GM19351 (cell line): ENCODE results near the gene ZNHIT3.
"Not testable (repeated sequence)": the region's sequence is repeated elsewhere in the genome, so short reads cannot be mapped to it uniquely, and the experiment has no call there.

Experiments used
- ATAC-seq: cut with Tn5 transposase; IDR thresholded peaks from one replicate; pipeline ENCODE4 v1.9.1; 2021; ENCODE audit warnings: mild to moderate bottlenecking, moderate library complexity; ENCODE audit not compliant: unreplicated experiment

The ZNHIT3 gene

DNA sequence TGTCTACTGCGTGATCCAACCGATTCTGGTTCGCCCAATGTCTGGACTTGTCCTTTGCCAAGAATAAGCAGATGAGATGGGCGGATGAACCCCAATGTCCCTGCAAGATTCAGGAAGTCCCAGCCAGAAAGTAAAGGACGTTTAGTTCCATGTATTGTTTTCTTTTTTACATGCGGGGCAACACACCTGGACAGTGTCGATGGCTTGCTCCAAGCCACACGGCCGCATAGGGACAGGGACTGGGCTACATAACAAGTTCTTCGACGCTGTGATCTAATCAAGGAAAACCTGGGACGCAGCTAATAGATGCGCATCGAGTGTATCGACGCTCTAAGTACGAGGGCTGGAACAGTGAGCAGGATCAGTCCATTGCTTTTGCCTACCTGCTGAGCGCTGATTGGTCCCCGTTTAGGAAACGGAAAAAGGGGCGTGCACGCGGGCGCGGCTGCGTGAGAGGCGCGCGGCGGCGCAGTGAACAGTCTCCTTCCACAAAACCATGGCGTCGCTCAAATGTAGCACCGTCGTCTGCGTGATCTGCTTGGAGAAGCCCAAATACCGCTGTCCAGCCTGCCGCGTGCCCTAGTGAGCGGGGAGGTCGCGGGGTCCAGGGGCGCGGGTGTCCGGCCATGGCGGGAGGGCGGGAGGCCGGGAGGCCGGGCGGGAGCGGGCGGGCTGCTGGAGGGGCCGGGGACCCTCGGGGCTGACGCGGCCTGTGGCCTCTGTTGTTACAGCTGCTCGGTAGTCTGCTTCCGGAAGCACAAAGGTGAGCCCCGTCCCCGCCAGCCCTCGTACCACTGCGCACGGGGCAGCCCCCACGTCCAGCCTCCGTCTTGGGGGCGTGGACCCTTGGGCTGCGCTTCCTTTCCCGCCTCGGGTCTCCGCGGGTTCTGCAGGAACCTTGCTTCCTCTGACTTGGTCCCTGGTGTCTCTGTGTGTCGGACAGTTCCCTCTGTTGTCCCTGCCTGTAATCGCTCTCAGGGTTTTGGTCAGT, at the start of gene ZNHIT3:
ZNHIT3 (plus strand) TSS at position 478 of the 991 bp plus-strand sequence; CDS start at position 497, 19 bp downstream.
- peak; percentile 89 for ATAC-seq

DNA sequence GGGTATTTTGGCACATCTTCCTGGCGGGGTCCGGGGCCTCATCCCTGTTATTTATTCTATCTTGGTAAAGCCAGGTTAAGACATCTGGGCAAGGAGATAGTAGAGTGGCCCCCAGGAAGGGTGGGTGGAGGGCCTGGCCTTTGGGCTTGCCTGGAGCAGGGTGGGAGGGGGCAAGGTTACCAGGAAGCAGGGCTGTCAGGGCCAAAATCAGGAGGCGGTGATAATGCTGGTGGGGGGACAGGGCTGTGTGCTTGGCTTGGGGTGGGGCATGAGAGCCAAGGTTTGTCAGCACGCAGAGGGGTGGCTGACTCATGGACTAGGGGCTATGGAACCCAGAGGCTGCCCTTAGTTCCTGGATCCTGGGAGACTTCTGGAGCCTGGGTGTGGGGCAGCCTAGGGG, 44.7 kb upstream of the ZNHIT3 start:
- ATAC-seq, result not testable (repeated sequence)

DNA sequence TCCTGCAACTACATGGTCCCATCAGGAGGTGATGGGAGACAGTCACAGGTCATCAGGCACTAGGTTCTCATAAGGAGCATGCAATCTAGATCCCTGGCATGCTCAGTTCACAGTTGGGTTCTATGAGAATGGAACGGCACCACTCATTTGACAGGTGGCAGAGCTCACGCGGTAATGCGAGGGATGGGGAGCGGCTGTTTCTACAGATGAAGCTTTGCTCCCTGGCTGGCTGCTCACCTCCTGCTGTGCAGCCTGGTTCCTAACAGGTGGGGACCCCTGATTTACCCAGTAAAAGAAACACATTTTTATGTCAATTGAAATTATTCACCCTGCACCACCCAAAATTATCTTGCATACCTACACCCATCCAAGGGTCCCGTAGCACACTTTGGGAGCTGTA, 42.7 kb upstream of the ZNHIT3 start:
- ATAC-seq, result no peak

DNA sequence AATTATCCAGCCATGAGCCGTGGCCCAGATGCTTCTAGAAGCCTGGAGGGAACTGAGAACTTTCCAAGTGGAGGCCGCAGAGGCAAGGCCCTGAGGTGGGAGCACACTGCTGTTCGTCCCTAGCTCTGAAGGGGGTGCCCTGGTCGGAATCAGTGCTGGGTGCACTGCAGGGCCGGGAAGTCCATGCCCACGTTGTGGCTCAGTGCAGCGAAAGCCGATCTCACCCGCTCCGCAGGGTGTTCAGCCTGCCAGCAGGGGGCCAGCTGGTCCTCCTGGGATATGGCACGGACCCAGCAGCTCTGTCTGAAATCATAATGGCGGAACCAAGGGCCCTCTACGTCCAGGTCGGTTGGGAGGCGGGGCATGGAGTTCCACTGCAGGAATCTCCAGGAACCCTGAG, 36.5 kb upstream of the ZNHIT3 start:
- not testable (repeated sequence) for ATAC-seq

DNA sequence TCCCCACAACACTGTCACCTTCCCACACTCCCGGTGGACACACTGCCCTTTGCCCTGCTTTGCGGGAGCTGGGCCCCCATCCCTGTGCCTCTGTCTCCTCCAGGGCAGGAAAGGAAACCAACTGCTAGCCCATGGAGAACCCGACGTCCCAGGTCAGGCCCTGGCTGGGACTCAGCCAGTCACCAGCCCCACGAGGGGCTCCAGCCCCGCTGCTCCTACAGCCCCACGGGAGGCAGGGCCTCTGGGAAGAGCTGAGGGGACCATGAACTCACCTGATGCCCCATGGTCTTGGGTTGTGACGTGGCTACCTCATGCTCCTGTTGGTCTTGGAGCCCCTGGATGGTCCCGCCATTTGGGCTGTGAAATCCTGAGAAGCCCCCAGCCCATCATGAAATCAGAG, 33.6 kb upstream of the ZNHIT3 start:
- not testable (repeated sequence) for ATAC-seq

DNA sequence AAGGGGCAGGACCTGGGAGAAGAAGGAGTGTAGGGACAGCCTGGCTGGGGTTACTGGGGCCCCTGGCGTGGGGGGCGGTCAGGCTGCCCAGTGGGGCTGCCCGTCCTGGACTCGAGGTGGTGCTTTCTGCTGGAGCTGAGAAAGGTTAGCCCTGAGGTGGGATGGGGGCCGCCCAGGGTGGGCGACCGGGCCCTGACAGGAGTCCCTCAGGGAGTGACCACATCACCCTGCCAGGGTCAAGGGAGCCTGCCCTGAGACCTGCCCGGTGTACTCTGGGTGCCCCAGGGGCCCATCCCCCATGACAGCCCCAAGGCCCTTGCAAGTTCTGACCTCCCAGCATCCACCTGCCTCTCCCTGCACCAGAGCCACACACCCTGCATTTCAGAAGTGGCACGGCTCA, 28.8 kb upstream of the ZNHIT3 start:
- ATAC-seq, result not testable (repeated sequence)

DNA sequence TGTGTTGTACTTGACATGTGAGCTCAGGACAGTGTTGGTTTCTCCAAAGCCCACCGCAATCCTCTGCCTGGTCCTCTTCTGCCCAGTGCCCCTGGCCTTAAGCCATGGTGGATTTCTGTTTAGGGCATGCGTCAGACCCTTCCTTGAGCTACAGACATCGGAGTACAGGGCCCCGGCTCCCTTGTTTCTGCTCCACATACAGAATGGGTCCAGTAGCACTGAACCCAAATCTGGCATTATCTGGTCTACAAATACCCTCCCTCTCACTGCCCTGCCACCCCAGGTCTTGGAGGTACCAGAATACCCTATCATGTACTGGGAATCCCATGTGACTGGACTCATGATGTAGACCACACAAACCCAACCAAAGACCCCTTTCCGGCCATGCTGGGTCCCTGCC, 27.4 kb upstream of the ZNHIT3 start:
- no peak for ATAC-seq

DNA sequence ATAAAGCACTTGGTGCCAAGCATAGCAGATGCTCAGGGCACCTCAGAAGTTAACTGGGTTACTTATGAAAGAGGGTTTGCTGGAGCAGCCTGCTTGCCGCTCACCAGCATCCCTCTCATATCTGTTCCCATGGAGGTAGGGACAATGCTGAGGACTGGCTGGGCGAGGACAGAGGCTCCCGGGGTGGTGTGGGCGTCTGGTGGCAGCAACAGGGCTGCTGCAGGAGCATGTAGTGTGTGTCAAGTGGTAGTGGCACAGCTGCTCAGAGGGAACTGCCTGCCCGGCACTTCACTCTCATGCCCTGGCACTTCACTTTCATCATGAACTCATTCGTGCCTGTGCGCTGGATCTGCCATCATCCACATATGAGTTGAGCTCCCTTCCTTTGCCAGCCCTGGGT, 26.9 kb upstream of the ZNHIT3 start:
- ATAC-seq, result no peak

DNA sequence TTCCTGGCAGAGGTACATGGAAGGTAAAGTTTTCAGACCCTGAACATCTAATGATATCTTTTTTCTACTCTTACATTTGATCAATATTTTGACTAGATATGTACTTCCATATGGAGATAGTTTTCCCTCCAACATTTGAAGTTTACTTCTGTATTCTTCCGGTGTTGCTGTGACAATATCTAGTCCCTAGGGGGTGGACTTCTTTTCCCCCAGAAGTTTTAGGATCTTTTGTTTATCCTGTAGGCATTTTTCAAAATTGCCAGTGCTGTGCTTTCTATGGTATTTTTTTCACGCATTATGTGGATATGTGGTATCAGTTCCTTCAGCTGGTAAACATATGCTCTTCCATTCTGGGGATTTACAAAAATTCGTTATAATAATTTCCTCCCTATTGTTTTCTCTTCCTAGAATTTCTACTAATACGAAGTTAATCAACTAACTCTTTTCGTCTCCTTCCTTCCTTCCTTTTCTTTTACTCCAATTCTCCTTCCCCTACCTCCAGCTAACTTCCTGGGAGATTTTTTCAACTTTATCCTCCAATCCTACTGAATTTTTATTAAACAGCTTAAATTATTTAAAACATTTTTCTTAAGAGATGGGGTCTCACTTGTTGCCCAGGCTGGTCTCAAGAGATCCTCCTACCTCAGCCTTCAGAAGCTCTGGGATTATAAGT, 26.1 kb upstream of the ZNHIT3 start:
- ATAC-seq, result no peak

DNA sequence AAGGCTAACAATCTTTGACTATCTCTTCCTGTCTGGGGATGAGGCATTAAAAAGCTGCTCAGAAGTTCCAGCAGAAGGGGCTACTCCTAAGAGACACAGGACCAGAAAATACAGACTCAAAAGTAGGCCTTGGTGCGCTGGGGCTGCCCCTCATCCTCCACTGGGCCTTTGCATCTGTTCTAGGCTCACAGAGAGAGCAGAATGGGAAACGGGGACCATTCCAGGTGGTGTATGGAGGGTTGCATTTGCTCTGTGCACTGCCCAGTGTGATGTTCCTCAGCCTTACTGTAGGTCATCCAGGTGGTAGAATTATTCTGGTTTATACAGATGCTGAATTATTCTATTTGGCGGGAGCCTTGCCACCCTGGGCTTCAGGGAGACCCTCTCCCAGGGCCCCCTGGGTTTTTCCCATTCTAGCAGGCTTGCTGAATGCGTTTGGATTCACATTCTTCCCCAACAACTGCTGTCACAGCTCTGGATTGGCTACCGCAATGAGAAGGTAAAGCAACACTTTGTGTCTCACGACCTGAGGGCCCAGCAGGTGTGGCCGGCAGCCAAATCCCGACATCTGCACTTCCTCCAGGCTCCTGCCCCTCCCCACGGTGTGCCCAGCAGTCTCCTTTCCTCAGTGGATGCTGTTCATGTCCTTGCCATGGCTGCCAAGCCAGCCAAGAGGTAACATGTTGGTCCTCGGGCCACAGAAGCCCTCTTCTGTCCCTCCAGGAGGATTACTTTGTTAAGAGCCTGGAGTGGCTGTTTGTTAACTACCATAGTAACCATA, 25.0 kb upstream of the ZNHIT3 start:
- ATAC-seq, result no peak

DNA sequence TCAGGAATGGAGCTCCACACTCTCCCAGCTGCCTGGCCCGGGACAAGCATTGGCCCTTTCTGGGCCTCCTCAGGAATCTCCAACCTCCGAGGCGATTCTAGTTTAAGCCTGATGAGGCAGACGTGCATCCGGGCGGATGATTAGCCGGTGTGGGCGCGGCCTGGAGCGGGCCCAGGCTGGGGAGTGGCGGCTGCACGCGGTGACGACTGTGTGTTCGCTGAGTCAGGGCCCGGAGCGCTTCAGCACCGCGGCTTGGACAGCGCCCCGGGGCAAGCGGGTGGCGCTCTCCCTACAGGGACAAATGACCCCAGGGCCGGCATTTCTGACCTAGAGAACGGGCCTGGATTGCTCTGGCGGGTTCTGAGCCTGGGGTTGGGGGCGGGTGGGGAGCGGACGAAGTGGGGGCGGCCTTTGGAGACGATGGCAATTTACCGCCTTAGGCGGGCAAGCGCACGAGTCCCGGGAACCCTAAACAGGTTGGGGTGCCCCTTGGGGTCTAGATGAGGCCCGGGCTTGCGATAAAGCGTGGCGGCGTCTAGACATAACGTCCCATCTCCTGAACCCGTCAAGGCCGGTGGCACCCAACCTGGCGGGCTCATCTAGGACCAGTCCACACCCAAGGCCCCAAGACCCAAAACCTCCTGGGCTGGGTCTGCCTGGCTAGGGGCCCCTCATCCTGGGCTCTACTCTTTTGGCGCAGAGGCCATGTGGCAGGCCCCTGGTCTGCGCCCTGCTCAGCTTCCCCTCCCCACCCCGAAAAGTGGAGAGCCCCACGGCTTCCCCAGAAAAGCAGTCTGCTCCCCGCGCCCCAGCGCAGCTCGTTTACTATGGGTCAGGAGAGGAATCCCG, 22.3 kb upstream of the ZNHIT3 start:
- ATAC-seq, result no peak

DNA sequence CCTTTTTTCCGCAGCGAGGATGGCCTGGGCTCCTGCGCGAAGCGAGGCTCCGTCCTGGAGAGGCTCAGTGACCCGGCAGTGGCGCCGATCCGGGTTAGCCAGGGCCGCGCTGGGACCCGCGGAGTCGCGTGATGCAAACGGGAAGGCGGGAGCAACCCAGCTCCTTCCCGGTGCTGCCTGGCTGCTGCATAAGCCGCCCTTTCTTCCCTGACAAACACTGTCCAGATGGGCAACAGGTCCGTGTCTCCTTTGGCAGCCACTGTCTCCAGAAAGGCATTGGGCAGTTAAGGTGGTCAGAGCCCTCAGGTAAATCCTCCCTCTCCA, 21.8 kb upstream of the ZNHIT3 start:
- ATAC-seq, result no peak

DNA sequence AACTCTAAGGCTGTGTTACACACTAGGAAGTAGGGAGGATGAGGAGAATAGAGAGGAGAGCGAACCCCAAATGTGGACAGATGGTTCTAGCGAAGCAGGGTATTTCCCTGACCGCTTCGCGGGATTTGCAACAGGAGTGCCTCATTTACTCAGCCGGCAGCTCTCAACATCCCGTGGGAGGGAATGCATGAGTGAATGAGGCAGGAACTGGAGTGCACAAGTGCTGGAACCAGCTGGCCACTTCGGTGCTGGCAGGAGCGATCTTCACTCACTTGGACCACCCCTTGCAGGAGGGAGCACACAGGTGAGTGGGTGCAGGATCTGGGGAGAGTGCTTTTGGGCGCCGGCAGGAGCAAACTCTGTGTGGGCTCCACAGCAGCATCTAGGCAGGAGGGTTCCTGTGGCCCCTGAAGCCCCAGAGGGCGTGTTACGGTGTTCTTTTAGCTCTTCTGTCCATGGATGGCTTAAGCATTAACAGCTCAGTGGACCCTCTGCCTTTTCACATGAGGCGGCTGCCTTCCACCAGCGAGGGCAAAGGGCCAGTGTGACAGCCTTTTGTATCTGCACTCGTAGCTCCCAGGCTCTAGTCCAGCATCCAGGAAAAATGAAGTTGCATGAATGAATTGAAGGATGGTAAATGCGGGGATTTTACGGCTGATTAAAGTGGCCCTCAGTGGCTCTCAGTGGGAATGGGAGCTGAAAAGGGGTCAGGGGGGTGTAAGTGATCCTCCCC, 17.4 kb upstream of the ZNHIT3 start:
- no peak for ATAC-seq

DNA sequence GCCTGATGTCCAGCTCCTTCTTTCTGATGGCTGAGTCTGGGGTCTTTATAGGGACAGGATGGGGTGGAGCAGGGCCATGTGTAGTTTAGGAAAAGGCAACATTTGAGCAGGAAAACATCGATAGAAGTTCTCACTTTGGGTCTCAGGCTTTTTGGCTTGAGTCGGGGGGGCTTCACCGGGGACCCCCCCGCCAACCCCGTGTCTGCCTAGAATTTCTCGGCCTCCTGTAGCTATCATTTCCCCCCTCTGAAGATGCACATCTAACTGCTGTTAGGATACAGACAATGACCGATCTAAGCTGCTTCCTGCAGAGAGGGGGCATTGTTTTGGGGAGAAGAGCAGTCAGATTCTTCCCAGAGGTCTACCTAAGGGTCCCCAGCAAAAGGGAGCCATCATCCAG, 16.7 kb upstream of the ZNHIT3 start:
- no peak for ATAC-seq

DNA sequence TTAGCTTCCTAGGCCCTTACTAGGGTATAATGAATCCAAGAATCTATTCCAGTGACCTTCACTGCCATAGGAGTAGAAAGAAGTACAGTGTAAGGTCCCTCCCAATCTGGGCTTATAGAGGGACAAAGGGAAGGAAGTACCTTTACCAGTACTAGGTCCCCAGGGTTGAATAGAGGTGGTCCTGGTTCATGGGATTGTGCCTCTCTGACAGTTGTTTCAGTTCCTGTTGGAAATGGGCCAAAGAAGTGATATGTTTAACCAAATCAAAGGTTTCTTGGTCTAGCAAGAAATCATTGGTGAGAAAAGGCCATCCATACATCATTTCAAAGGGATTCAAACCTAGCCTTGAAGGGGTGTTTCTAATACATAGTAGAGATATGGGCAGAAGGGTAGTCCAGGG, 16.0 kb upstream of the ZNHIT3 start:
- no peak for ATAC-seq

DNA sequence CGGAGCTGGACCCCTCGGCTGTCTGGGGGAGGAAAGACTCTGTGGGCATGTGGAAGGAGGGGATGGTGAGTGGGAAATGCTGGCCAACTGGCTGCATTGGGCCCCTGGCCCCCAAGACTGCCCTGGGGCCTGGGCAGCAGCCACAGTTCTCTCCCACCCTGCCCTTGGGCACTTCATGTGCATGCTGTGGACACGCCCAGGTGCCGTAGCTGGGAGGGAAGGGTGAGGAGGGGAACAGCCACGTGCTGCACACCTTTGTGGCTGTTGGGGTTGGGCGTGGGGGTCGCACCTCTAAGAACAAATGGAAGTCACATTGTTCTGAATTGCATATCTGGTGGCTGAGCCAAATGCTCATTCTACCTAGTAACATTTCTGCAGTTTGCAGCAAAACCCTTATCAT, 11.9 kb upstream of the ZNHIT3 start:
- no peak for ATAC-seq

DNA sequence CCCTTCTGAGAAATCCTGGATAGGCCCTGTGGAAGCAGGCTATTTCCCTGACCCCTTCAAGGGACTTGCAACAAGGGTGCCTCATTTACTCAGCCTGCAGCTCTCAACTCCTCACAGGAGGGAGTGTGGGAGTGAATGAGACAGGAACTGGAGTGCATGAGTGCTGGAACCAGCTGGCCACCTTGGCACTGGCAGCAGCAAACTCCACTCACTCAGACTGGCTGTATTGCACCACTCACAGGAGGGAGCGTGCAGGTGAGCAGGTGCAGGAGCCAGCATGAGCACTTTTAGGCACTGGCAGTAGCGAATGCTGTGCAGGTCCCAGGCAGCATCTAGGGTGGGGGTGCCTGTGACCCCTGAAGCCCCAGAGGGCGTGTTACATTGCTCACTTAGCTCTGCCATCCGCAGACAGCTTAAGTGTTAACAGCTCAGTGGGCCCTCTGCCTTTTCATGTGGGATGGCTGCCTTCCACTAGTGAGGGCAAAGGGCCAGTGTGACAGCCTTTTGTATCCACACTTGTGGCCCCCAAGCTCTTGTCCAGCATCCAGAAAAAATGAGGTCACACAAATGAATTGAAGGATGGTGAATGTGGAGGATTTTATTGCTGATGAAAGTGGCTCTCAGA, 11.0 kb upstream of the ZNHIT3 start:
- no peak for ATAC-seq

DNA sequence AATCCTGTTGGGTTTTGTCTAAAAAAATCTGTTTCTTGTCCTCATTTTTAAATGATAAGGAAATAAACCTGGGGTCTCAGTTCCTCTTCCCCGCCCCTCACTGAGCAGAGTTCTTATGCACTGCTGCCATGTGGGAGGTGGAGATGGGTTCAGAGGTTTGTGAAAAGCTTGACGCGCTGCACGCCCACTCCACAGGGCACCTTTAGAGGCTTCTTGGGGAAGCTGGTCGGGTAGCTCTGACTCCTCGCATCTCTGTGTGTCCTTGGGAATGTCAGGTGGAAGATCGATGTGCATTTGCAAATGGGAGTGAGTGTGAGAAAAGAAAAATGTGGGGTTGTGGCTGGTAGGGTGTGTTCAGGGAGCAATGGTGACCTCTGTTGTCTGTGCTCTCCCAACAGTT, 4.7 kb upstream of the ZNHIT3 start:
- no peak for ATAC-seq
